OCI-LY3 (cell line): ENCODE data around the gene MYBPC2.

ENCODE experiments used
- H2AFZ ChIP-seq: fragments of 200-600, 300-600 bp; shearing (Covaris generic); 2 replicates; pipeline ENCODE4 v1.6.0; 2014; ENCODE audit warnings: antibody characterized with exemption, low read depth, low read length
- H3K27ac ChIP-seq: fragments of 200-600, 300-600 bp; sonication (generic); 2 replicates; pipeline ENCODE4 v1.5.1; 2014; ENCODE audit warnings: mild to moderate bottlenecking, low read length, moderate library complexity, mixed read lengths
- H3K27me3 ChIP-seq: fragments of 200-600, 300-600 bp; sonication (generic); 2 replicates; pipeline ENCODE4 v1.6.1; 2014; ENCODE audit warnings: low read depth, low read length, mixed read lengths
- H3K36me3 ChIP-seq: fragments of 200-600, 300-600 bp; sonication (generic); replicated peaks from 2 replicates; pipeline ENCODE3; 2014; ENCODE audit warnings: low read depth, low read length, mixed read lengths
- H3K4me1 ChIP-seq: fragments of 300-600, 200-600 bp; sonication (generic); 2 replicates; pipeline ENCODE4 v1.6.1; 2014; ENCODE audit warnings: low read length, mixed read lengths
- H3K4me2 ChIP-seq: fragments of 200-600, 300-600 bp; sonication (generic); 2 replicates; pipeline ENCODE4 v1.6.1; 2014; ENCODE audit warnings: low read length, mixed read lengths
- H3K4me3 ChIP-seq: fragments of 300-600, 200-600 bp; sonication (generic); 2 replicates; pipeline ENCODE4 v1.5.1; 2014; ENCODE audit warnings: antibody characterized with exemption, mild to moderate bottlenecking, low read length, moderate library complexity
- H3K79me2 ChIP-seq: fragments of 300-600, 200-600 bp; shearing (Covaris generic); 2 replicates; pipeline ENCODE4 v1.6.1; 2014; ENCODE audit warnings: mild to moderate bottlenecking, low read length, mixed read lengths
- H3K9ac ChIP-seq: fragments of 300-600, 200-600 bp; shearing (Covaris generic); 2 replicates; pipeline ENCODE4 v1.6.0; 2014; ENCODE audit warnings: mild to moderate bottlenecking, low read length, moderate library complexity
- H3K9me3 ChIP-seq: fragments of 200-600, 300-600 bp; shearing (Covaris generic); 2 replicates; pipeline ENCODE4 v1.6.1; 2014; ENCODE audit warnings: low read length, mixed read lengths; ENCODE audit not compliant: insufficient read depth
- H4K20me1 ChIP-seq: fragments of 200-600, 300-600 bp; sonication (generic); 2 replicates; pipeline ENCODE4 v1.6.1; 2016; ENCODE audit warnings: low read length, mixed read lengths; ENCODE audit not compliant: insufficient read depth
- EZH2phosphoT487 ChIP-seq: fragments of 200-600 bp; shearing (Covaris generic); IDR thresholded peaks from 2 replicates; pipeline ENCODE4 v1.6.1; 2018; ENCODE audit warnings: antibody characterized with exemption, mixed run types, low read depth
- TF ChIP-seq, protein P1 (sequence below): fragments of 200-600, 300-600 bp; sonication (generic); IDR thresholded peaks from 2 replicates; pipeline ENCODE4 v1.5.1; 2014; ENCODE audit warnings: antibody characterized with exemption, low read length, low read depth

The MYBPC2 gene

DNA sequence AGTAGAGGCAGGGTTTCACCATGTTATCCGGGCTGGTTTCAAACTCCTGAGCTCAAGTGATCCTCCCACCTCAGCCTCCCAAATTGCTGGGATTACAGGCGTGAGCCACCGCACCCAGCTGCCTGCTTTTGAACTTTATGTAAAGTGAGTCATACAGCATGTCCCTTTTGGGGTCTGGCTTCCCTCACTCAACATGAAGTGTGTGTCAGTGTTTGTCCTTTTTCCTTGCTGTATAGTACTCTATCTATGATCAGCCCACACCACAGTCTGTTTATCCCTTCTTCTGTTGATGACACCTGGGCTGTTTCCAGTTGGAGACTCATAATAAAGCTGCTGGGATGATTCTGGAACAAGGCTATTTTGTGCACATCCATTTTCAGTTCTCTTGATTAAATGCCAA, 11.9 kb upstream of the MYBPC2 start:
- Histone ChIP-seq H3K9me3 (0 out of 2 replicates have a peak, but pooled peaks cover 3% of the 10 kb centered on the region), H3K27ac (peak overlapping the region; percentile 91), H2AFZ (no peak overlapping the region), H3K4me2 (peak overlapping the region; percentile 94), H4K20me1 (peaks cover 42% of the 10 kb centered on the region), H3K4me3 (peak overlapping the region; percentile 91), H3K27me3 (no peaks in the 10 kb centered on the region), H3K4me1 (peaks cover 64% of the 10 kb centered on the region), H3K9ac (peak overlapping the region; percentile 98), H3K36me3 (peaks cover 58% of the 10 kb centered on the region), H3K79me2 (peaks cover 49% of the 10 kb centered on the region)
- no peak for TF ChIP-seq EZH2phosphoT487
- TF ChIP-seq, protein P1, sequence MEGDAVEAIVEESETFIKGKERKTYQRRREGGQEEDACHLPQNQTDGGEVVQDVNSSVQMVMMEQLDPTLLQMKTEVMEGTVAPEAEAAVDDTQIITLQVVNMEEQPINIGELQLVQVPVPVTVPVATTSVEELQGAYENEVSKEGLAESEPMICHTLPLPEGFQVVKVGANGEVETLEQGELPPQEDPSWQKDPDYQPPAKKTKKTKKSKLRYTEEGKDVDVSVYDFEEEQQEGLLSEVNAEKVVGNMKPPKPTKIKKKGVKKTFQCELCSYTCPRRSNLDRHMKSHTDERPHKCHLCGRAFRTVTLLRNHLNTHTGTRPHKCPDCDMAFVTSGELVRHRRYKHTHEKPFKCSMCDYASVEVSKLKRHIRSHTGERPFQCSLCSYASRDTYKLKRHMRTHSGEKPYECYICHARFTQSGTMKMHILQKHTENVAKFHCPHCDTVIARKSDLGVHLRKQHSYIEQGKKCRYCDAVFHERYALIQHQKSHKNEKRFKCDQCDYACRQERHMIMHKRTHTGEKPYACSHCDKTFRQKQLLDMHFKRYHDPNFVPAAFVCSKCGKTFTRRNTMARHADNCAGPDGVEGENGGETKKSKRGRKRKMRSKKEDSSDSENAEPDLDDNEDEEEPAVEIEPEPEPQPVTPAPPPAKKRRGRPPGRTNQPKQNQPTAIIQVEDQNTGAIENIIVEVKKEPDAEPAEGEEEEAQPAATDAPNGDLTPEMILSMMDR = no peak

DNA sequence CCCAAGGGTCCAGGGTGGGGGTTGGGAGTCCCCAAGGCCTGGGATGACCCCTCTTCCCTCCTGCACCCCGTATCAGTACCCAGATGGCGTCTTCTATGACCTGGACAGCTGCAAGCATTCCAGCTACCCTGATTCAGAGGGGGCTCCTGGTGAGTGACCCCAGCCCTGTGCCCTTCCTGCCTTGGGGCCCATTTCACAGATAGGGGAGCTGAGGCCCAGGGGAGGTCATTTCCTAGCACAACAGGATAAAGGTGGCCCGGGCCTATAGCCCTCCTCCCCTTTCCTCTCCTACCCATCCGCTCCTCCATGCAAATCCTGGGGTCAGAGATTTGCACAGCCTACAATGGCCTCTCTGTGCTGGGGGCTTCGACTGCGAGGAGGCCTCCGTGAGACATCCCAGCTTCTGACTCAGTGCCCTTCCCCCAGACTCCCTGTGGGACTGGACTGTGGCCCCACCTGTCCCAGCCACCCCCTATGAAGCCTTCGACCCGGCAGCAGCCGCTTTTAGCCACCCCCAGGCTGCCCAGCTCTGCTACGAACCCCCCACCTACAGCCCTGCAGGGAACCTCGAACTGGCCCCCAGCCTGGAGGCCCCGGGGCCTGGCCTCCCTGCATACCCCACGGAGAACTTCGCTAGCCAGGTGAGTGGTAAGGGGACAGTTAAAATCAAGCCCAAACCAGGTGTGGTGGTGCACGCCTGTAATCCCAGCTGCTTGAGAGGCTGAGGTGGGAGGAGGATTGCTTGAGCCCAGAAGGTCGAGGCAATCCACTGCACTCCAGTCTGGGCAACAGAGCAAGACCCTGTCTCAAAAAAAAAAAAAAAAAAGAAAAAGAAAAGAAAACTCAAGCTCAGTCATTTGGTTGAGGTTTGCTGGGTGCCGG, 10.1 kb upstream of the MYBPC2 start:
- TF ChIP-seq, protein P1 = no peak
- no peak for TF ChIP-seq EZH2phosphoT487
- Histone ChIP-seq H3K9me3 (0 out of 2 replicates have a peak, but pooled peaks cover 3% of the 10 kb centered on the region), H3K27ac (peak overlapping the region; percentile 91), H3K4me1 (peaks cover 51% of the 10 kb centered on the region), H2AFZ (no peak overlapping the region), H3K36me3 (peaks cover 66% of the 10 kb centered on the region), H4K20me1 (peaks cover 45% of the 10 kb centered on the region), H3K4me2 (peak overlapping the region; percentile 94), H3K79me2 (peaks cover 49% of the 10 kb centered on the region), H3K27me3 (no peaks in the 10 kb centered on the region), H3K4me3 (peak overlapping the region; percentile 91), H3K9ac (peak overlapping the region; percentile 62)

DNA sequence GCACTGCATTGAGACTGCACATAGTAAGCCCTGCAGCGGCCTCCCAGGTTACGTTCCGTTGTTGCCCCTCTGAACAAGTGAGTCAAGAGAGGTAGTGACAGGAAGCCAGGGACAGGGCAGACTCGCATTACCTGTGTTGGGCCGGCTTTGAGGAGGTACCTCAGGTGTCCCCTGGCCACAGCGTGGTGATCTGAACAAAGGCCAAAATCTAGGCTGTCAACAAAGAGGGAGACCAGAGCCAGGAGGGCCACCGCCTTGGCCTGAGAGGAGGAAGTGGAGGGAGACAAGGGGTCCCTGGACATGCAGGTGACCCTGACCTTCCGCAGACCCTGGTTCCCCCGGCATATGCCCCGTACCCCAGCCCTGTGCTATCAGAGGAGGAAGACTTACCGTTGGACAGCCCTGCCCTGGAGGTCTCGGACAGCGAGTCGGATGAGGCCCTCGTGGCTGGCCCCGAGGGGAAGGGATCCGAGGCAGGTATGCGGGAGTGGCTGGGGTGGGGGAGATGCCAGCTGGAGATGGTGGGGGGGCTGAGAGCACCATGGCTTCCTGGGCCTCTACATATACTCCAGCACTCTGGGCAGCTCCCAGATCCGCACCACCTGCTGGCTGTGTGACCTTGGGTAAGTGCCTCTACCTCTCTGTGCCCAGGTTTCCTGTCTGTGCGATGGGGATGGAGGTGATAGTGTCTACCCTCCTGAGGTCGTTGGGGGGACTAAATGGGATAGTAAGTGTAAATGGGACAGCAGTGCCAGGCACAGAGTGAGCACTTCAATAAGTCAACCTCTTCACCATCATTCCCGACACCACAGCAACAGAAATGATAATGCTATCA, 9.2 kb upstream of the MYBPC2 start:
- peaks cover 51% of the 10 kb centered on the region for H3K4me1 ChIP-seq
- H3K4me3 ChIP-seq = 0 out of 2 replicates have a peak overlapping the region, but pooled peaks have one; percentile 17
- no peak overlapping the region for H3K9ac ChIP-seq
- H3K9me3 ChIP-seq = 0 out of 2 replicates have a peak, but pooled peaks cover 3% of the 10 kb centered on the region
- peaks cover 48% of the 10 kb centered on the region for H3K79me2 ChIP-seq
- peak overlapping the region; percentile 18 for H3K4me2 ChIP-seq
- no peak for TF ChIP-seq EZH2phosphoT487
- TF ChIP-seq, protein P1 = no peak
- H3K36me3 ChIP-seq = peaks cover 75% of the 10 kb centered on the region
- H4K20me1 ChIP-seq = peaks cover 51% of the 10 kb centered on the region
- H2AFZ ChIP-seq = no peak overlapping the region
- H3K27ac ChIP-seq = peak overlapping the region; percentile 91
- H3K27me3 ChIP-seq = no peaks in the 10 kb centered on the region

- H3K4me3 ChIP-seq = no peak overlapping the region
- H3K4me2 ChIP-seq = no peak overlapping the region
- peaks cover 51% of the 10 kb centered on the region for H4K20me1 ChIP-seq
- H3K36me3 ChIP-seq = peaks cover 65% of the 10 kb centered on the region
- TF ChIP-seq EZH2phosphoT487 = no peak
- TF ChIP-seq, protein P1 = no peak
- no peak overlapping the region for H2AFZ ChIP-seq
- H3K79me2 ChIP-seq = peaks cover 27% of the 10 kb centered on the region
- H3K9ac ChIP-seq = no peak overlapping the region
- peaks cover 54% of the 10 kb centered on the region for H3K4me1 ChIP-seq
- peak overlapping the region; percentile 90; the same call in 1 of the 2 replicates for H3K27ac ChIP-seq
- no peaks in the 10 kb centered on the region for H3K27me3 ChIP-seq
- 0 out of 2 replicates have a peak, but pooled peaks cover 3% of the 10 kb centered on the region for H3K9me3 ChIP-seq
Measured at GRCh38 chr19:50425581-50425980, 7.1 kb upstream of the MYBPC2 start.
